Astrocyte (in vitro differentiated cells and primary cell): ENCODE data around the gene ARF3. TPM values are rescaled to one million over a fixed set of nuclear protein-coding genes. Genes with fewer than 3 reads are reported as not detected.

ENCODE experiments used
- DNase-seq: peaks from one replicate; pipeline ENCODE4 v3.0.0-alpha.2; 2010; ENCODE audit warnings: low read depth
- FAIRE-seq: peaks from 2 replicates; lab custom pipeline; 2011; peaks lifted over from hg19 to GRCh38; lab: Jason Lieb, UNC
- H2AFZ ChIP-seq: 2 replicates; pipeline ENCODE4 v1.6.0; 2012; ENCODE audit warnings: low read depth, low read length, inconsistent platforms
- H3K27ac ChIP-seq: 2 replicates; pipeline ENCODE4 v1.5.1; 2011; ENCODE audit warnings: low read depth, low read length, inconsistent platforms
- H3K27me3 ChIP-seq: 2 replicates; pipeline ENCODE4 v1.6.0; 2011; ENCODE audit warnings: low read length, inconsistent platforms; ENCODE audit not compliant: insufficient read depth
- H3K36me3 ChIP-seq: 2 replicates; pipeline ENCODE4 v1.5.1; 2011; ENCODE audit warnings: low read length, inconsistent platforms; ENCODE audit not compliant: insufficient read depth
- H3K4me1 ChIP-seq: 2 replicates; pipeline ENCODE4 v1.5.1; 2011; ENCODE audit warnings: low read length, inconsistent platforms; ENCODE audit not compliant: insufficient read depth
- H3K4me2 ChIP-seq: 2 replicates; pipeline ENCODE4 v1.6.0; 2012; ENCODE audit warnings: low read length, inconsistent platforms
- H3K4me3 ChIP-seq: 2 replicates; pipeline ENCODE4 v1.5.1; 2011; ENCODE audit warnings: low read depth, mild to moderate bottlenecking, low read length, inconsistent platforms; ENCODE audit not compliant: insufficient read depth
- H3K79me2 ChIP-seq: 2 replicates; pipeline ENCODE4 v1.6.0; 2012; ENCODE audit warnings: mild to moderate bottlenecking, low read length, inconsistent platforms; ENCODE audit not compliant: insufficient read depth
- H3K9ac ChIP-seq: 2 replicates; pipeline ENCODE4 v1.6.0; 2012; ENCODE audit warnings: mild to moderate bottlenecking, low read length, inconsistent platforms
- H3K9me3 ChIP-seq: 2 replicates; pipeline ENCODE4 v1.5.1; 2012; ENCODE audit warnings: low read depth, mild to moderate bottlenecking, low read length, inconsistent platforms; ENCODE audit not compliant: insufficient read depth
- H4K20me1 ChIP-seq: 2 replicates; pipeline ENCODE4 v1.6.0; 2012; ENCODE audit warnings: low read length, inconsistent platforms; ENCODE audit not compliant: insufficient read depth
- H3K27ac Mint-ChIP-seq: one replicate; pipeline ENCODE4 v1.8.0; 2021; ENCODE audit warnings: mild to moderate bottlenecking, mixed read lengths; ENCODE audit not compliant: unreplicated experiment
- H3K27me3 Mint-ChIP-seq: one replicate; pipeline ENCODE4 v1.8.0; 2021; ENCODE audit warnings: low read depth, mixed read lengths; ENCODE audit not compliant: unreplicated experiment
- H3K36me3 Mint-ChIP-seq: one replicate; pipeline ENCODE4 v1.8.0; 2021; ENCODE audit warnings: low read depth, mixed read lengths; ENCODE audit not compliant: unreplicated experiment
- H3K4me1 Mint-ChIP-seq: one replicate; pipeline ENCODE4 v1.8.0; 2021; ENCODE audit warnings: low read depth, mixed read lengths; ENCODE audit not compliant: unreplicated experiment
- H3K4me3 Mint-ChIP-seq: one replicate; pipeline ENCODE4 v1.8.0; 2021; ENCODE audit warnings: mild to moderate bottlenecking, moderate library complexity, mixed read lengths; ENCODE audit not compliant: unreplicated experiment
- H3K9me3 Mint-ChIP-seq: one replicate; pipeline ENCODE4 v1.8.0; 2021; ENCODE audit warnings: mild to moderate bottlenecking, mixed read lengths; ENCODE audit not compliant: unreplicated experiment
- CTCF ChIP-seq: IDR thresholded peaks from 2 replicates; pipeline ENCODE4 v1.5.1; 2011; ENCODE audit warnings: low read depth, mild to moderate bottlenecking, inconsistent platforms, low read length, moderate library complexity; ENCODE audit not compliant: insufficient read depth
- EZH2 ChIP-seq: IDR thresholded peaks from 2 replicates; pipeline ENCODE4 v1.6.1; 2012; ENCODE audit warnings: mild to moderate bottlenecking, low read length, inconsistent platforms; ENCODE audit not compliant: insufficient read depth
- total RNA-seq: library from RNA; stranded (reverse); gene quantifications from 2 replicates; pipeline ENCODE4 v1.2.1, GENCODE V29; 2021

ARF3 gene
- total RNA-seq, 1 donor from 2014 or later = 229 TPM

- Histone ChIP-seq H3K9ac (no peak overlapping the region), H3K36me3 (no peaks in the 10 kb centered on the region), H3K27ac (no peak overlapping the region), H3K79me2 (no peaks in the 10 kb centered on the region), H3K27me3 (peaks cover 77% of the 10 kb centered on the region), H3K4me3 (no peak overlapping the region), H3K4me2 (no peak overlapping the region), H4K20me1 (peaks cover 26% of the 10 kb centered on the region), H3K4me1 (peaks cover 21% of the 10 kb centered on the region), H3K9me3 (no peaks in the 10 kb centered on the region), H2AFZ (no peak overlapping the region)
- FAIRE-seq (no peak), DNase-seq (no peak)
- H3K27ac Mint-ChIP-seq = no peak overlapping the region
- H3K27me3 Mint-ChIP-seq = peaks cover 59% of the 10 kb centered on the region
- H3K36me3 Mint-ChIP-seq = no peaks in the 10 kb centered on the region
- no peak for TF ChIP-seq EZH2
- TF ChIP-seq CTCF = no peak
- H3K9me3 Mint-ChIP-seq = no peaks in the 10 kb centered on the region
- peaks cover 12% of the 10 kb centered on the region for H3K4me1 Mint-ChIP-seq
- no peak overlapping the region for H3K4me3 Mint-ChIP-seq
These were observed 11.2 kb upstream of the ARF3 start for GRCh38 chr12:48968467-48968866.

GRCh38 chr12:48967991-48968390 is 10.7 kb upstream of the ARF3 start:
- Mint-ChIP-seq H3K27me3 (peaks cover 54% of the 10 kb centered on the region), H3K36me3 (no peaks in the 10 kb centered on the region), H3K4me1 (peaks cover 9% of the 10 kb centered on the region), H3K4me3 (no peak overlapping the region), H3K9me3 (no peaks in the 10 kb centered on the region), H3K27ac (no peak overlapping the region)
- no peak for FAIRE-seq
- H3K4me1 ChIP-seq = peaks cover 18% of the 10 kb centered on the region
- no peak overlapping the region for H3K4me2 ChIP-seq
- peaks cover 21% of the 10 kb centered on the region for H4K20me1 ChIP-seq
- no peak overlapping the region for H3K4me3 ChIP-seq
- H3K9me3 ChIP-seq = no peaks in the 10 kb centered on the region
- peaks cover 72% of the 10 kb centered on the region for H3K27me3 ChIP-seq
- no peak for TF ChIP-seq EZH2
- H3K79me2 ChIP-seq = no peaks in the 10 kb centered on the region
- H2AFZ ChIP-seq = no peak overlapping the region
- DNase-seq = no peak
- H3K9ac ChIP-seq = no peak overlapping the region
- no peaks in the 10 kb centered on the region for H3K36me3 ChIP-seq
- no peak overlapping the region for H3K27ac ChIP-seq

GRCh38 chr12:48966177-48966895 is 9.0 kb upstream of the ARF3 start:
- TF ChIP-seq CTCF = no peak
- TF ChIP-seq EZH2 = no peak
- Histone ChIP-seq H3K27ac (no peak overlapping the region), H2AFZ (no peak overlapping the region), H3K4me1 (peaks cover 9% of the 10 kb centered on the region), H3K27me3 (peaks cover 58% of the 10 kb centered on the region), H3K4me2 (no peak overlapping the region), H3K36me3 (no peaks in the 10 kb centered on the region), H4K20me1 (peaks cover 11% of the 10 kb centered on the region), H3K79me2 (no peaks in the 10 kb centered on the region), H3K9me3 (no peaks in the 10 kb centered on the region), H3K9ac (no peak overlapping the region), H3K4me3 (no peak overlapping the region)
- Mint-ChIP-seq H3K4me1 (peaks cover 6% of the 10 kb centered on the region), H3K36me3 (no peaks in the 10 kb centered on the region), H3K9me3 (no peaks in the 10 kb centered on the region), H3K4me3 (no peak overlapping the region), H3K27ac (no peak overlapping the region), H3K27me3 (peaks cover 44% of the 10 kb centered on the region)
- no peak for FAIRE-seq
- DNase-seq = no peak
